ENCODE data around the gene CLEC2A. TPM values are rescaled to one million over a fixed set of nuclear protein-coding genes. Genes with fewer than 3 reads are reported as not detected.

Gene CLEC2A
- polyA plus RNA-seq, 2 of the 4 experiments (the other 2 are of a cell fraction) = not detected

DNA sequence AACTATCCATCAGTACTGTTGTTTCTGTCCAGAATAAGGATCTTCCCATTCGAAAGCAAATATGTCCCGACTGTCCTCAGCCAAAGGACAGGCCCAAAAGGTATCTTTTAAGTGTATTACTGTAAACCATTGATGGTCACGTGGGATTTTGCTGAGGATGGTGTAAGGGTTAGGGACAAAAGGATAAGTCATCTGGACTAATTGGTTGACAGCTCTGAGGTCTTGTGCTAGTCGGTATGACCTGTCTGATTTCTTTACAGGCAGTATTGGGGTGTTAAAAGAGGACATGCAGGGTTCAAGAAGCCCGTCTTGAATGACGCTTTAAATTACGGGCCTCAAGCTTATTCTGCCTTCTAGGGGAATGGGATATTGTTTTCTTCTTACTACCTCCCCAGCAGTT is 24.4 kb downstream of the CLEC2A start (continued):
- TF ChIP-seq, protein P1, sequence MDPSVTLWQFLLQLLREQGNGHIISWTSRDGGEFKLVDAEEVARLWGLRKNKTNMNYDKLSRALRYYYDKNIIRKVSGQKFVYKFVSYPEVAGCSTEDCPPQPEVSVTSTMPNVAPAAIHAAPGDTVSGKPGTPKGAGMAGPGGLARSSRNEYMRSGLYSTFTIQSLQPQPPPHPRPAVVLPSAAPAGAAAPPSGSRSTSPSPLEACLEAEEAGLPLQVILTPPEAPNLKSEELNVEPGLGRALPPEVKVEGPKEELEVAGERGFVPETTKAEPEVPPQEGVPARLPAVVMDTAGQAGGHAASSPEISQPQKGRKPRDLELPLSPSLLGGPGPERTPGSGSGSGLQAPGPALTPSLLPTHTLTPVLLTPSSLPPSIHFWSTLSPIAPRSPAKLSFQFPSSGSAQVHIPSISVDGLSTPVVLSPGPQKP (IDR thresholded peaks at IDR 0.05; ENCODE audit: low read depth, low read length) = no peak

DNA sequence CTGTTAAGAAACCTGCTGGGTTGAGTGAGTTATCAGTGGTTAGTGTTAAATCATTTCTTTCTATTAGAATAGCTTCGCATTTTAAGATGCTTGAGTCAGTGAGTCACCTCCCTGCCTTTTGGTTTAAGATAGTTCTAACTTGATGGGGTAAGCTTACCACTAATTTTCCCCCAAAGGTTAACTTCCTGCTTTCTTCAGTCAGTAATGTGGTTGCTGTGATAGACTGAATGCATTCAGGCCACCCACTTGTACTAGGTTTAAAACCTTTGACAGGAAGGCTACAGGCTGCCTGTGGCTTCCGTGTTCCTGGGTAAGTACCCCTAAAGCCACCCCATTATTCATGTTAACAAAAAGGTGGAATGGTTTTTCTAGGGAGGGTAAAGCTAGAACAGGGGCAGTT is 25.3 kb downstream of the CLEC2A start:
- peaks cover 39% of the 10 kb centered on the region for H3K9me3 ChIP-seq
- ATAC-seq = no peak
- DNase-seq (ENCODE audit: low read depth in 1 of 2, low spot score in 1 of 2) = no peak
- H3K27ac ChIP-seq = no peak overlapping the region
- TF ChIP-seq, protein P2, sequence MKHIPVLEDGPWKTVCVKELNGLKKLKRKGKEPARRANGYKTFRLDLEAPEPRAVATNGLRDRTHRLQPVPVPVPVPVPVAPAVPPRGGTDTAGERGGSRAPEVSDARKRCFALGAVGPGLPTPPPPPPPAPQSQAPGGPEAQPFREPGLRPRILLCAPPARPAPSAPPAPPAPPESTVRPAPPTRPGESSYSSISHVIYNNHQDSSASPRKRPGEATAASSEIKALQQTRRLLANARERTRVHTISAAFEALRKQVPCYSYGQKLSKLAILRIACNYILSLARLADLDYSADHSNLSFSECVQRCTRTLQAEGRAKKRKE (CRISPR knock-in tag; IDR thresholded peaks at IDR 0.05; ENCODE audit: low read depth) = no peak
- TF ChIP-seq FOXS1 (CRISPR knock-in tag; IDR thresholded peaks at IDR 0.05) (no peak), SREBF2 (IDR thresholded peaks at IDR 0.05) (no peak), HDAC2 (IDR thresholded peaks at IDR 0.05) (no peak), CHD2 (IDR thresholded peaks at IDR 0.05; ENCODE audit: low read length, partially characterized antibody) (no peak), POLR2AphosphoS2 (conservative IDR thresholded peaks at IDR 0.05; ENCODE audit: low read length) (no peak), RAD21 (conservative IDR thresholded peaks at IDR 0.05 in 1 of 2, IDR thresholded peaks at IDR 0.05 in 1 of 2) (no peak), HEYL (CRISPR knock-in tag; IDR thresholded peaks at IDR 0.05) (no peak), SMC3 (IDR thresholded peaks at IDR 0.05) (no peak), ZNF302 (CRISPR knock-in tag; IDR thresholded peaks at IDR 0.05) (no peak), JUNB (IDR thresholded peaks at IDR 0.05) (no peak), ZC3H11A (IDR thresholded peaks at IDR 0.05) (no peak), TFCP2L1 (CRISPR knock-in tag; IDR thresholded peaks at IDR 0.05) (no peak)
- TF ChIP-seq, protein P3, sequence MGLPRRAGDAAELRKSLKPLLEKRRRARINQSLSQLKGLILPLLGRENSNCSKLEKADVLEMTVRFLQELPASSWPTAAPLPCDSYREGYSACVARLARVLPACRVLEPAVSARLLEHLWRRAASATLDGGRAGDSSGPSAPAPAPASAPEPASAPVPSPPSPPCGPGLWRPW (IDR thresholded peaks at IDR 0.05) = no peak
- TF ChIP-seq, protein P4, sequence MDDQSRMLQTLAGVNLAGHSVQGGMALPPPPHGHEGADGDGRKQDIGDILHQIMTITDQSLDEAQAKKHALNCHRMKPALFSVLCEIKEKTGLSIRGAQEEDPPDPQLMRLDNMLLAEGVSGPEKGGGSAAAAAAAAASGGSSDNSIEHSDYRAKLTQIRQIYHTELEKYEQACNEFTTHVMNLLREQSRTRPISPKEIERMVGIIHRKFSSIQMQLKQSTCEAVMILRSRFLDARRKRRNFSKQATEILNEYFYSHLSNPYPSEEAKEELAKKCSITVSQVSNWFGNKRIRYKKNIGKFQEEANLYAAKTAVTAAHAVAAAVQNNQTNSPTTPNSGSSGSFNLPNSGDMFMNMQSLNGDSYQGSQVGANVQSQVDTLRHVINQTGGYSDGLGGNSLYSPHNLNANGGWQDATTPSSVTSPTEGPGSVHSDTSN (IDR thresholded peaks at IDR 0.05) = no peak
- TF ChIP-seq, protein P5, sequence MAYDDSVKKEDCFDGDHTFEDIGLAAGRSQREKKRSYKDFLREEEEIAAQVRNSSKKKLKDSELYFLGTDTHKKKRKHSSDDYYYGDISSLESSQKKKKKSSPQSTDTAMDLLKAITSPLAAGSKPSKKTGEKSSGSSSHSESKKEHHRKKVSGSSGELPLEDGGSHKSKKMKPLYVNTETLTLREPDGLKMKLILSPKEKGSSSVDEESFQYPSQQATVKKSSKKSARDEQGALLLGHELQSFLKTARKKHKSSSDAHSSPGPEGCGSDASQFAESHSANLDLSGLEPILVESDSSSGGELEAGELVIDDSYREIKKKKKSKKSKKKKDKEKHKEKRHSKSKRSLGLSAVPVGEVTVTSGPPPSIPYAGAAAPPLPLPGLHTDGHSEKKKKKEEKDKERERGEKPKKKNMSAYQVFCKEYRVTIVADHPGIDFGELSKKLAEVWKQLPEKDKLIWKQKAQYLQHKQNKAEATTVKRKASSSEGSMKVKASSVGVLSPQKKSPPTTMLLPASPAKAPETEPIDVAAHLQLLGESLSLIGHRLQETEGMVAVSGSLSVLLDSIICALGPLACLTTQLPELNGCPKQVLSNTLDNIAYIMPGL (CRISPR knock-in tag; IDR thresholded peaks at IDR 0.05; ENCODE audit: borderline replicate concordance) = no peak
- TF ChIP-seq, protein P6, sequence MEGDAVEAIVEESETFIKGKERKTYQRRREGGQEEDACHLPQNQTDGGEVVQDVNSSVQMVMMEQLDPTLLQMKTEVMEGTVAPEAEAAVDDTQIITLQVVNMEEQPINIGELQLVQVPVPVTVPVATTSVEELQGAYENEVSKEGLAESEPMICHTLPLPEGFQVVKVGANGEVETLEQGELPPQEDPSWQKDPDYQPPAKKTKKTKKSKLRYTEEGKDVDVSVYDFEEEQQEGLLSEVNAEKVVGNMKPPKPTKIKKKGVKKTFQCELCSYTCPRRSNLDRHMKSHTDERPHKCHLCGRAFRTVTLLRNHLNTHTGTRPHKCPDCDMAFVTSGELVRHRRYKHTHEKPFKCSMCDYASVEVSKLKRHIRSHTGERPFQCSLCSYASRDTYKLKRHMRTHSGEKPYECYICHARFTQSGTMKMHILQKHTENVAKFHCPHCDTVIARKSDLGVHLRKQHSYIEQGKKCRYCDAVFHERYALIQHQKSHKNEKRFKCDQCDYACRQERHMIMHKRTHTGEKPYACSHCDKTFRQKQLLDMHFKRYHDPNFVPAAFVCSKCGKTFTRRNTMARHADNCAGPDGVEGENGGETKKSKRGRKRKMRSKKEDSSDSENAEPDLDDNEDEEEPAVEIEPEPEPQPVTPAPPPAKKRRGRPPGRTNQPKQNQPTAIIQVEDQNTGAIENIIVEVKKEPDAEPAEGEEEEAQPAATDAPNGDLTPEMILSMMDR (IDR thresholded peaks at IDR 0.05) = no peak
- H3K4me2 ChIP-seq = no peak overlapping the region
- POLR2A ChIA-PET = no interaction called here
- H3K4me1 ChIP-seq = no peaks in the 10 kb centered on the region
- 38% methylated on average over 2 of the region's 2 CpGs for WGBS (ENCODE audit: missing lambda C conversion rate)
- CTCF ChIA-PET = interaction anchor here (1.1 to 1.3 kb wide), 3 partner anchors 18 to 157 kb away, joined by 3 to 4 read pairs (median 3); no protein-coding TSS in a partner anchor
- FAIRE-seq = no peak
- no peak overlapping the region for H3K4me3 ChIP-seq
